GM04504 (cell line): ENCODE measurements around the gene PDPR.
"Not testable (repeated sequence)": the region's sequence is repeated elsewhere in the genome, so short reads cannot be mapped to it uniquely, and the experiment has no call there.

ENCODE experiments used
- DNase-seq: peaks from one replicate; pipeline ENCODE4 v3.0.0-alpha.2; 2012; ENCODE audit warnings: low read depth

Gene PDPR

GRCh38 chr16:70113982-70114826 lies at the start of gene PDPR:
Gene PDPR (plus strand): TSS chr16:70114332. CDS start chr16:70120493, 6,161 bp downstream.
- peak; percentile 69 for DNase-seq

- not testable (repeated sequence) for DNase-seq
Measured at GRCh38 chr16:70064841-70065370, 49.2 kb upstream of the PDPR start.

DNA sequence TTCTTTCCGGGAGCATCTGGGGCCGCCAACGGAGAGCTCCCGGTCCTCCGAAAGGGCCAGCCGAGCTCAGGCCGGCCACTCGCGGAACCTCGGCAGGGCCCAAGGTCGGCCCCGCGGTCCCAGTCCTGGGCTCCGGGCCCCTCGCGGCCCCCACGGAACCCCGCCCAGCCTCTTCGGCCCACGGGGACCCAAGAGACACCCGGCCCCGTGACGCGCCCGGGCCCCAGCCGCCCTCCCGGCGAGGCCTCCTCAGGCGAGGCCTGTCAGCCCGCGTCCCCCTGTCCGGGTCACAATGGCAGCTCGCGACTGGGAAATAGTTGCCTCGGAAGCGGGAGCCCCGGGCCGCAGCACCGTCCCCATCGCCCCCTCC lies 48.8 kb upstream of the PDPR start:
- DNase-seq: not testable (repeated sequence)

- DNase-seq: peak; percentile 69
Measured at GRCh38 chr16:70065746-70066658, 48.1 kb upstream of the PDPR start.

GRCh38 chr16:70066751-70067150 lies 47.4 kb upstream of the PDPR start:
- DNase-seq: not testable (repeated sequence)

GRCh38 chr16:70079081-70079480 lies 35.1 kb upstream of the PDPR start:
- DNase-seq: not testable (repeated sequence)

DNA sequence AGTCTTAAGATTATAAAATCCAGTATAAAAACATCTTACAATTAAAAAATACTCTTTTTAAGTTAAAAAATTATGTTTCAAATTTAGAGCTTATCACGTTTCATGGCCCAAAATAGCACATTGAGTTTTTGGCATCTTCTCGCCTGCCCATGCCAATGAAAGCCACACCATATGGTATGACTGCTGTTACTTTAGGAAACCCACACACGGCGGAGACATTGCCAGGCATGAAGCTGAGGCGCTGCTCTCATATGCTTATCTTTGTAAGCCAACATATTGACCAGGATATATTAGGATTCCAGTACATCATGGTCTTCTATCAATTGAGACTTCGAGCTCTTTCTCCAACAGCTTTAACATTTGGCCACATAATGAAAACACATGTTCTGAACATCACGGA lies 32.9 kb upstream of the PDPR start:
- DNase-seq: not testable (repeated sequence)

DNA sequence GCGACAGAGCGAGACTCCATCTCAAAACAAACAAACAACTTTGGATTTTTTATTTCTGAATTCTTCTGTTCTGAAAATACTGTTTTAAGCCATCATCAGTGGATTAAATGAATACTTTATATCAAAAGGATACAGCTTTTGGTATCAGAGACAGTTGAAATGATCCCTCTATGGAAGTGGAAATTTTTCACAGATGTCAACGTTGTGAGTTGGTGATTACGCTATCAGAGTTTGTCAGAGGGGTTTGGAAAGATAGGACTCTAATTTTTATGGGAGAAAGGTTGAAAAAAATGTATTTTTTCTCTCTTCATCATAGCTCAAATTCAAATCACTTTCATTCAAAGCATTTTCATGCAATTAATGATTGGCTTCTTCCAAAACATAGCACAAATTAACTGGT lies 30.2 kb upstream of the PDPR start:
- DNase-seq: not testable (repeated sequence)

GRCh38 chr16:70088160-70088559 lies 26.0 kb upstream of the PDPR start:
- DNase-seq: not testable (repeated sequence)

DNA sequence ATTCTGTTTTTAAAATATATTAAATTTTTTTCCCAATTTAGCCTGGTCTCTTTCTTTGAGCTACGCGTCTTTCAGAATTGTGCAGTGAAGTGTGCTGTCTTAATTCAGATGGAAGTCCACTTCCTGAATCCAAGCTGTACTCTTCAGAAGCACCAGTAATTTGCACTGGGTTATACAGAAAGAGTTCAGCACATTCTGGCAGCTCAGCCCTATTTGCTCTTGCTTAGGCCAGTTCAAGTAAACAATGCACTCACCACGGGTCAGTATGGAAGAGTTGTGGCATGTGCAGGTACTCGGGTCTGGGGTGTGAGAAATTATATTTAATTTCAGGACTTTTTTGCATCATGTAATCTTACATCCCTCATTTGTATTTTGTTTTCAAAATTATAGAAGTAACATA lies 25.3 kb upstream of the PDPR start:
- not testable (repeated sequence) for DNase-seq

- not testable (repeated sequence) for DNase-seq
Measured at GRCh38 chr16:70089289-70089688, 24.8 kb upstream of the PDPR start.

DNA sequence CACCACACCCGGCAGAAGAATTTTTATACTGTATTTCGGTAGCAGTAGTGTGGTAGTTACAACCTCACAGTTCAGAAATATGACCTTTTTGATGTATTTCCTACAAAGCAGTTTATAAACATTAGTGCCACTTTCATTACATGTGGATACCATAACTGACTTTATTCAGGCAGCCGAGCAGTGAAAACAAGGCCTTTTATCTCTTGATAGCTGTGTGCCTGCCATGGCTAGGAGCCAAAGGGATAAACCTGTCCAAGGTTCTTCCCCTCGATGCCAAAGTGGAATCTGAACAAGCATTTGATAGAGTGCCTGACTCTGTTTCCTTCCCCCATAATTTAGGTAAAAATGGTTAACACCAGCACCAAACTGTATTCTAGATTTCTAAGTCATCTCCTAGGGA lies 23.0 kb upstream of the PDPR start:
- not testable (repeated sequence) for DNase-seq

GRCh38 chr16:70094096-70094495 lies 20.0 kb upstream of the PDPR start:
- DNase-seq: not testable (repeated sequence)

GRCh38 chr16:70109583-70110279 lies 4.4 kb upstream of the PDPR start:
- DNase-seq: not testable (repeated sequence)

DNA sequence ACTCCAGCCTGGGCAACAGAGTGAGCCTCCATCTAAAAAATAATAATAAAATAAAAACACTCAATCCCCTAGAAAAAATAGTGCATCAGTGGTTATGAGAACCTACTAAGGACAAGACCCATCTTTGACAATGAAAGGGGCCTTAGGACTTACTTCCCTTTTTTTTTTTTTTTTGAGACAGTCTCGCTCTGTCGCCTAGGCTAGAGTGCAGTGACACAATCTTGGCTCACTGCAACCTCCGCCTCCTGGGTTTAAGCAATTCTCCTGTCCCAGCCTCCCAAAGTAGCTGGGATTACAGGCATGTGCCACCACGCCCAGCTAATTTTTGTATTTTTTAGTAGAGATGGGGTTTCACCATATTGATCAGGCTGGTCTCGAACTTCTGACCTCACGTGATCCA lies 2.0 kb upstream of the PDPR start:
- DNase-seq: not testable (repeated sequence)

GRCh38 chr16:70113599-70113981 lies 542 bp upstream of the PDPR start:
- not testable (repeated sequence) for DNase-seq

GRCh38 chr16:70118354-70118753 lies 4.2 kb downstream of the PDPR start:
- DNase-seq: not testable (repeated sequence)

DNA sequence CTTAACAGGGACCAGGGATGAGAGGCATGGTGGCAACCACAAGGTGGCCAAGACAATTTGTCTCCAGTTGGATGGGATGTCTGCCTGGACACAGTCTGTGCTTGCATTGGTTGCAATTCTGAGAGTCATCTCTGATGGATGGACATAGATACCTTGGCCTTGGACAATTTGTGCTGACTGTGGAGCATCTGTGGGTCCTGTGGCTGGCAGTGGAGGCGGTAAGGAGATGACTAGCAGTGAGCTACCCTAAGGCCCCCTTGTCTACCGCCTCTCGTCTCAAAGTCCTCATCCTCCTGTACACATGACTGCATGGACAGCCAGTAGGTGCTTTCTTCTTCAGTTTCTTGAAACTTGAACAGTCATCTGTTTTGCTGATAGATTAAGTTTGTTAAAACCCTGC lies 4.6 kb downstream of the PDPR start:
- DNase-seq: not testable (repeated sequence)

GRCh38 chr16:70120398-70120797 lies 6.3 kb downstream of the PDPR start:
- not testable (repeated sequence) for DNase-seq

- DNase-seq: not testable (repeated sequence)
Measured at GRCh38 chr16:70123822-70124221, 9.7 kb downstream of the PDPR start.

DNA sequence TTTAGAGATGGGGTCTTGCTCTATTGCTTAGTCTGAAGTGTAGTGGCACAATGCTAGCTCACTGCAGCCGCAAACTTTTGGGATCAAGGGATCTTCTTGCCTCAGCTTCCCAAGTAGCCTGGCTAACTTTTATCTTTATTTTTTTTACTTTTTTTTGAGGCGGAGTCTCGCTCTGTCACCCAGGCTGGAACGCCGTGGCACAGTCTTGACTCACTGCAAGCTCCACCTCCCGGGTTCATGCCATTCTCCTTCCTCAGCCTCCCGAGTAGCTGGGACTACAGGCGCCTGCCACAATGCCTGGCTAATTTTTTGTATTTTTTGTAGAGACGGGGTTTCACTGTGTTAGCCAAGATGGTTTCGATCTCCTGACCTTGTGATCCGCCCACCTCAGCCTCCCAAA lies 12.1 kb downstream of the PDPR start:
- not testable (repeated sequence) for DNase-seq

DNA sequence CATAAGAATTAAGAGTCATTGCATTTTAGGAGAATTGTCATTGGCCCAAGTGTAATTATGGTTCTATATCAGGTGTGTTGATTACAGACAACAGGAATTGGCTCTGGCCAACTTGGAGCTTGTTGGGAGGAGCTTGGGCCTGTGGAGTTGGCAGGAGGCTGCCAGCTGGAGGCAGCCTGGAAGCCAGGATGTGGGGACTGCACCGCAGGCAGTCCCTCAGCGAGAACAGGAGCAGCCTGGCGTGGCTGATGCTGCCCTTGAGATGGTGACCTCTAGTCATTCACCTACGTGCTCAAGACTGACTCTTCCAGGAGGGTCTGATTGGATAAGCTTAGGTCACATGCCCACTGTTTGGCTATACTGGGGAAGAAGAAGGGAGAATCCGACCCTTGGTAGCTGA lies 13.6 kb downstream of the PDPR start:
- DNase-seq: not testable (repeated sequence)
